SK-N-SH treated with all-trans-retinoic acid at 6 μM for 48 hours (cell line): Measurements from ENCODE around the gene TOX2.

Experiments
- ARNTL ChIP-seq: fragments of 450-650 bp; formaldehyde crosslinking; IDR thresholded peaks from 2 replicates; pipeline ENCODE4 v1.5.0; 2020; ENCODE audit warnings: low read depth, mild to moderate bottlenecking, moderate library complexity, borderline replicate concordance
- BACH2 ChIP-seq: fragments of 250-450 bp; sonication (Bioruptor Pico); IDR thresholded peaks from 2 replicates; pipeline ENCODE4 v1.9.0; 2021; ENCODE audit warnings: mild to moderate bottlenecking, borderline replicate concordance
- CSDC2 ChIP-seq: fragments of 250-450 bp; sonication (Bioruptor Pico); IDR thresholded peaks from 2 replicates; pipeline ENCODE4 v1.5.0; 2020; ENCODE audit warnings: mild to moderate bottlenecking, moderate library complexity
- CSRNP3 ChIP-seq: fragments of 250-450 bp; sonication (Bioruptor Pico); IDR thresholded peaks from 2 replicates; pipeline ENCODE4 v1.5.1; 2021; ENCODE audit warnings: mild to moderate bottlenecking, moderate library complexity
- ESRRG ChIP-seq: fragments of 250-450 bp; sonication (Bioruptor Pico); IDR thresholded peaks from 2 replicates; pipeline ENCODE4 v1.6.1; 2021; ENCODE audit warnings: mild to moderate bottlenecking
- GLIS3 ChIP-seq: fragments of 250-450 bp; sonication (Bioruptor Pico); IDR thresholded peaks from 2 replicates; pipeline ENCODE4 v1.5.0; 2020; ENCODE audit warnings: mild to moderate bottlenecking, moderate library complexity
- OSR1 ChIP-seq: fragments of 250-450 bp; sonication (Bioruptor Pico); IDR thresholded peaks from 2 replicates; pipeline ENCODE4 v1.8.0; 2022; ENCODE audit warnings: moderate library complexity, mild to moderate bottlenecking, inconsistent platforms
- PATZ1 ChIP-seq: fragments of 250-450 bp; sonication (Bioruptor Pico); IDR thresholded peaks from 2 replicates; pipeline ENCODE4 v1.8.0; 2020; ENCODE audit warnings: mild to moderate bottlenecking, moderate library complexity, borderline replicate concordance
- TCF4 ChIP-seq: fragments of 250-450 bp; sonication (Bioruptor Pico); IDR thresholded peaks from 2 replicates; pipeline ENCODE4 v1.8.0; 2021; ENCODE audit warnings: mild to moderate bottlenecking, moderate library complexity, borderline replicate concordance
- TOX ChIP-seq: fragments of 250-450 bp; sonication (Bioruptor Pico); IDR thresholded peaks from 2 replicates; pipeline ENCODE4 v1.8.0; 2021; ENCODE audit warnings: mild to moderate bottlenecking, moderate library complexity, borderline replicate concordance
- TSHZ2 ChIP-seq: fragments of 250-450 bp; sonication (Bioruptor Pico); IDR thresholded peaks from 2 replicates; pipeline ENCODE4 v1.5.0; 2020; ENCODE audit warnings: mild to moderate bottlenecking, moderate library complexity
- ZFP30 ChIP-seq: fragments of 450-650 bp; formaldehyde crosslinking; IDR thresholded peaks from 2 replicates; pipeline ENCODE4 v1.5.0; 2022; ENCODE audit warnings: mild to moderate bottlenecking, moderate library complexity
- ZNF70 ChIP-seq: fragments of 450-650 bp; formaldehyde crosslinking; IDR thresholded peaks from 2 replicates; pipeline ENCODE4 v1.5.0; 2020; ENCODE audit warnings: mild to moderate bottlenecking, moderate library complexity
- ZNF8 ChIP-seq: fragments of 450-650 bp; formaldehyde crosslinking; IDR thresholded peaks from 2 replicates; pipeline ENCODE4 v1.5.0; 2020; ENCODE audit warnings: mild to moderate bottlenecking, moderate library complexity

GRCh38 chr20:44002861-44003260, 88.2 kb downstream of the TOX2 start:
- TF ChIP-seq GLIS3 (CRISPR knock-in tag) (no peak), ESRRG (CRISPR knock-in tag) (no peak), PATZ1 (CRISPR knock-in tag) (no peak), ARNTL (CRISPR knock-in tag) (no peak), ZFP30 (CRISPR knock-in tag) (no peak), OSR1 (CRISPR knock-in tag) (no peak), BACH2 (no peak), CSDC2 (CRISPR knock-in tag) (no peak), ZNF8 (CRISPR knock-in tag) (no peak), ZNF70 (CRISPR knock-in tag) (no peak), TCF4 (CRISPR knock-in tag) (no peak), CSRNP3 (CRISPR knock-in tag) (no peak), TSHZ2 (no peak), TOX (no peak)
